PC-9 (cell line): Measurements from ENCODE around the gene RTN4RL1.

ENCODE experiments used
- CTCF ChIP-seq: fragments of 200-600 bp; sonication (generic); conservative IDR thresholded peaks from 2 replicates; pipeline ENCODE4 v1.6.1; 2017; ENCODE audit warnings: mixed run types, antibody characterized with exemption, mild to moderate bottlenecking, moderate library complexity
- EZH2 ChIP-seq: fragments of 200-600 bp; sonication (generic); IDR thresholded peaks from 2 replicates; pipeline ENCODE4 v1.8.0; 2017; ENCODE audit warnings: antibody characterized with exemption, low read depth

- no peak for TF ChIP-seq CTCF
- TF ChIP-seq EZH2 = no peak
Observed at GRCh38 chr17:2016494-2016893, 8.6 kb downstream of the RTN4RL1 start.
